HG02885 (cell line): ENCODE data around the gene NFIC.
"Not testable (repeated sequence)": the region's sequence is repeated elsewhere in the genome, so short reads cannot be mapped to it uniquely, and the experiment has no call there.

Experiments
- ATAC-seq: cut with Tn5 transposase; IDR thresholded peaks from one replicate; pipeline ENCODE4 v1.9.1; 2021; ENCODE audit warnings: mild to moderate bottlenecking; ENCODE audit not compliant: unreplicated experiment, poor library complexity

The NFIC gene

DNA sequence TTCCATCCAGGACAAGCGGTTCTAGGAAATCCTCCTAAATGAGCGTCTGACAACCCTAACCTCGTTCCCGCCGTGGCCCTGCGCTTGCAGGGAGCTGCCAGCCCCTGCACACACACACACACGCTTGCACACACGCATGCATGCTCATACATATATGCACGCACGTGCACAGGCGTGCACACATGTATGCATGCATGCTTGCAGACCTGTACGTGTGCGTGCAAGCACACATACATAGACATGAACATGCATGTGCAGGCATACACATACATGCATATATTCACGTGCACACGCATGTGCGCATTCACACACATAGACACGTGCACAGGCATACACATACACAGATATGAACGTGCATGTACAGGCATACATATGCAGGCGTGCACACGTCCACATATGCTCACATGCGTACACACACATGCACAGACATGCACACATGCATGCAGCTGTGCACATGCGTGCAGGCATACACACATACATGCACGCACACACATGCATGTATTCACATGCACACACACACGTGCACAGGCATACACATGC lies 78.4 kb downstream of the NFIC start:
- no peak for ATAC-seq

GRCh38 chr19:3446657-3447056 lies 80.3 kb downstream of the NFIC start:
- not testable (repeated sequence) for ATAC-seq

DNA sequence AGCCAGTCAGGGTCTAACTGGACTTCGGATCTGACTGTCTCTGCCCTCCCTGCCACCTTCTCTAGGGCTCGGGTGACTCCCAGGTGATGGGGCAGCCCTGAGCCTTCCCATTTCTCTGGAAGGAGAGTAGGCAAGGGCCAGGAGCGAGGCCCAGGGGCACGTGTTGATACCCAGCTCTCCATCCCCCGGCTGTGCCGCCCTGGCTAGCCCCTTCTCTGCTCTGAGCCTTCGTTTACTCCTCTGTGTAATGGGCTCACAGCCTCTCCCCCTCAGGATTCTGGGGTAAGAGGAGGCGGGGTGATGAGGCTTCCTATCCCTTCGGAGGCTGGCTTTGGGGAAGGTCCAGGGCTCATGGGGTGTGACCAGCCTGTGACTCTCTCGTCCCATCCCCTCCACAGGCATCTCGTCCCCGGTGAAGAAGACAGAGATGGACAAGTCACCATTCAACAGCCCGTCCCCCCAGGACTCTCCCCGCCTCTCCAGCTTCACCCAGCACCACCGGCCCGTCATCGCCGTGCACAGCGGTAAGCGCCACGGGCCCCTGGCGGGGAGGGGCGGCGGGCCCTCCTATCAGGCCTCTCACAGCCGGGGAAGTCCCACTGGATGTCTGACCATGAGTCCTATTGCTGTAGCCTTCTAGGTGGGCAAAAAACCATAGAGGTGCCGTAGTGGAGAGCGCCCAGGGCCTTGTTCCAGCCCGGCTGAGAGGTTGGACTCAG lies 82.4 kb downstream of the NFIC start:
- no peak for ATAC-seq

DNA sequence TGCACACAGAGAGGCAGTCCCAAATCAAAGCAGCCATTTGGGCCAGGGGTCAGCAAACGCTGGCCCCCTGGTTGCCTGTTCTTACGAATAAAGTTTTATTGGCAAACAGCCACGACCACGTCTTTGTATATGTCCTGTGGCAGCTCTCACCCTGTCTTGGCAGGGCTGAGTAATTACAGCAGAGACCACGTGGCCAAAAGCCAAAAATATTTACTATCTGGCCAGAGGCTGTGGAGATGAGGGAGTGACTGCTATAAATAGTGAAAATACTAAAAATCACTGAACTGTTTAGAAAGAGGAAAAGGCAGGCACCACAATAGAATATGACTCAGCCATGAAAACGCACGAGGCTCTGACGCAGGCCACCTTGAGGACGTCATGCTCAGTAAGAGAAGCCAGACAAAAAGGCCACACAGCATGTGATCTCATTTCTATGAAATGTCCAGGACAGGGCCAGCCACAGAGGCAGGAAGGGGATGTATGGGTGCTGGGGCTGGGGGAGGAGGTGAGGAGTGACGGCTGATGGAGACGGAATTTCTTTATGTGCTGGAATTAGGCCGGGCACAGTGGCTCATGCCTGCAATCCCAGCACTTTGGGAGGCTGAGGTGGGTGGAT lies 84.5 kb downstream of the NFIC start:
- ATAC-seq = no peak

GRCh38 chr19:3451451-3451866 lies 85.1 kb downstream of the NFIC start:
- ATAC-seq = no peak

DNA sequence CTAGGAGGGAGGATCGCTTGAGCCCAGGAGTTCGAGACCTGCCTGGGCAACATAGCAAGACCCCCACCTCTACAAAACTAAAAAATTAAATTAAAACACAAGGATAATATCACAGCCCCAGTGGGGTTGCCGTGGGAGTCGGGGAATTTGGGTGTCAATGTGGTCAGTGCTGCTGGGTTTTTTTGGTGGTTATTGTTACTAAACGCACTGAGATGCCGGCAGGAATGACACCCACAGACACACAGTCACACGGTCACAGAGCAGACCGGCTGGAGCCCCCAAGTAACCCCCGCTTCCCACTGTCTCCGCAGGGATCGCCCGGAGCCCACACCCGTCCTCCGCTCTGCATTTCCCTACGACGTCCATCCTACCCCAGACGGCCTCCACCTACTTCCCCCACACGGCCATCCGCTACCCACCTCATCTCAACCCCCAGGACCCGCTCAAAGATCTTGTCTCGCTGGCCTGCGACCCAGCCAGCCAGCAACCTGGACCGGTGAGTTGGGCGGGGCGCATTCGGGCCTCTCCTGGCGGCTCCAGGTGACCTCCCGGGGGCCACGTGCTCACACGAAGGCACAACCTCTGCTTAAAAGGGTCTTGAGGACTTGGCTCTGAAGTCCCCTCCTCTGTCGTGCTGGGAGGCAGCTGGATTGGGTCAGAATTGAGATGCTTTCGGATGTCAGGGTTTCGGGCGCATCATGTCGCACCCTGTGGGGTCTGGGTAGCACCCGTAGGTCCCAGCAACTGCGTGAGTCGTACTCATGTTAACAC lies 86.0 kb downstream of the NFIC start:
- no peak for ATAC-seq

- not testable (repeated sequence) for ATAC-seq
Measured at GRCh38 chr19:3452942-3453214, 86.5 kb downstream of the NFIC start.

DNA sequence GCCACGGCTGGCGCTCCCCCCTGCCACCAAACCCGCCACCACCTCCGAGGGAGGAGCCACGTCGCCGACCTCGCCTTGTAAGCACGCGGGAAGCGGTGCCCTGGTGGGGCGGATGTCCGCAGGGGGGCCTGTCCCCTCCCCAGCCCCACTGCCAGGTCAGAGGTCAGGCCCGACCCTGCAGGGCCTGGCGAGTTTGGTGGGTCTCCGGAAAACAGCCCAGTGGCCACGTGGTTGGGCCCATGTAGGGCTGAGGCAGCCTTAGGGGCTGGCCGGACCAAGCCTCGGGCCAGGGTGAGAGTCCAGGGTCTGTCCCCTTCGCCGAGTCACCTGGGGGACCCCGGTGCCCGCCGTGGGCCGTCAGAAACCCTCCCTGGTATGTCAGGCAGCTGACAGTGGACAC lies 87.5 kb downstream of the NFIC start:
- no peak for ATAC-seq

DNA sequence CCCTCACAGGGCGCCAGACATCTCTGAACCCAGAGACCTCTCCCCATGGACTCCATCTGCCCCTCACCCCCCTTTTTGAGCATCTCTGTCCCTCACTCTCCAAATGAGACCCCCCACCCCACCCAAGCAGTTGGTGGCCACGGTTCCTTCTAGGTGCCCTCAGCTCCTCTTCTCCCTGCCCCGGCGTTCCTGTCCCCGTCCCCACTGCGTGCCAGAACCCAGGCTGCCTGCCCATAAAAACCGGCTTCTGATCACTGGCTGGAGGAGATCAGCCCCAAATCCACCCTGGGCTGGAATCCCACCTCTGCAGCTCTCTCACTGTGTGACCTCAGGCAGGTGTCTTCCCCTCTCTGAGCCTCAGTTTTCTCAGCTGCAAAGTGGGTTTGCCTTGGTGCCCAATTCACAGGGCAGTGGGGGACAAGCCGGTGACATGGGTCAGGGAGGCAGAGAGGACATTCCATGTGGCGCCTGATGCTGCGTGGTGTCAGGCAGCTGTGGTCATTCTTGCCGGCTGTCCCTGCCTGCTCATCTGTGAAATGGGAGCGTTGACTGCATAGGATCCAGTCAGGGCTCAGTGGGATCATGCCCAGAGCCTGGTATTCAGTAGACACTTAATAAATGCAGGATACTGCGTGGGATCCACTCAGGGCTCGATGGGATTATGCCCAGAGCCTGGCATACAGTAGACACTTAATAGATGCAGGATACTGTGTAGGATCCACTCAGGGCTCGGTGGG lies 88.4 kb downstream of the NFIC start:
- no peak for ATAC-seq

DNA sequence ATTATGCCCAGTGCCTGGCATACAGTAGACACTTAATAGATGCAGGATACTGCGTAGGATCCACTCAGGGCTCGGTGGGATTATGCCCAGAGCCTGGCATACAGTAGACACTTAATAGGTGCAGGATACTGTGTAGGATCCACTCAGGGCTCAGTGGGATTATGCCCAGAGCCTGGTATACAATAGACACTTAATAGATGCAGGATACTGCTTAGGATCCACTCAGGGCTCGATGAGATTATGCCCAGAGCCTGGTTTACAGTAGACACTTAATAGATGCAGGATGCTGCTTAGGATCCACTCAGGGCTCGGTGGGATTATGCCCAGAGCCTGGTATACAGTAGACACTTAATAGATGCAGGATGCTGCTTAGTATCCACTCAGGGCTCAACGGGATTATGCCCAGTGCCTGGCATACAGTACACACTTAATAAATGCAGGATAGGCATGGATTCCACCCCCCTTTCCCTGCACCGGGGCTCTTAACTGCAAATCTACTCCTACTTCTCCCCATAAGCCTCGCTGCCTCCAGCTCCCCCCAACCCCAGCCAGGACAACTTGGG lies 89.1 kb downstream of the NFIC start:
- ATAC-seq = no peak

DNA sequence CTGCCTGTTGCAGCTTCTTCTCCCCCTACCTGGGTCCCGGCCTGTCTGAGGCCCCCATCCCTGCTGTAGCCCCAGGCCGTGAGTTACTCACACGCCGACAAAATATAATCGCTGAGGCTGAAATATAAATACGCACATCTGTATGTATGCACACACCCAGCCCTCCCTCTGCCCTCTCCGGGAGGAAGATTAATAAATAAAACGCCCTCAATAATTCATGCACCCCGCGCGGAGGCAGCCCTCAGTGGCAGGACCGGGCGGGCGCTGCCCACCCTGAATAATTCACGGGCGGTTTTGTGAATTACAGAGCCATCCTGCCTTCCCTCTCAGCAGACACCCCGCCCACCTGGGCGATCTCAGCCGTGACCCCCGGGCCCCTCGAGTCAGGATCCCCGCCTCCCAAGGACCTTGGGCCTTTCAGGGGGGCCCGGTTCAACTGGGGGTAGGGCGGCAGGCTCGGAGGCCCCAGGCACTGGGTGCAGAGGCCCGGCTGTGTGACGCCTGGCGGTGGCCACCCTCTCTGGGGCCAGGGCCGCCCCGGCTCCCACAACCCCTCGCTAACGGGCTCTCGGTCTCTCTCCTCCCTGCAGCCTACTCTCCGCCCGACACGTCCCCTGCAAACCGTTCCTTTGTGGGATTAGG lies 89.7 kb downstream of the NFIC start:
- ATAC-seq = no peak

GRCh38 chr19:3456925-3457527 lies 90.6 kb downstream of the NFIC start:
- ATAC-seq = no peak

GRCh38 chr19:3457528-3458228 lies 91.3 kb downstream of the NFIC start:
- no peak for ATAC-seq

DNA sequence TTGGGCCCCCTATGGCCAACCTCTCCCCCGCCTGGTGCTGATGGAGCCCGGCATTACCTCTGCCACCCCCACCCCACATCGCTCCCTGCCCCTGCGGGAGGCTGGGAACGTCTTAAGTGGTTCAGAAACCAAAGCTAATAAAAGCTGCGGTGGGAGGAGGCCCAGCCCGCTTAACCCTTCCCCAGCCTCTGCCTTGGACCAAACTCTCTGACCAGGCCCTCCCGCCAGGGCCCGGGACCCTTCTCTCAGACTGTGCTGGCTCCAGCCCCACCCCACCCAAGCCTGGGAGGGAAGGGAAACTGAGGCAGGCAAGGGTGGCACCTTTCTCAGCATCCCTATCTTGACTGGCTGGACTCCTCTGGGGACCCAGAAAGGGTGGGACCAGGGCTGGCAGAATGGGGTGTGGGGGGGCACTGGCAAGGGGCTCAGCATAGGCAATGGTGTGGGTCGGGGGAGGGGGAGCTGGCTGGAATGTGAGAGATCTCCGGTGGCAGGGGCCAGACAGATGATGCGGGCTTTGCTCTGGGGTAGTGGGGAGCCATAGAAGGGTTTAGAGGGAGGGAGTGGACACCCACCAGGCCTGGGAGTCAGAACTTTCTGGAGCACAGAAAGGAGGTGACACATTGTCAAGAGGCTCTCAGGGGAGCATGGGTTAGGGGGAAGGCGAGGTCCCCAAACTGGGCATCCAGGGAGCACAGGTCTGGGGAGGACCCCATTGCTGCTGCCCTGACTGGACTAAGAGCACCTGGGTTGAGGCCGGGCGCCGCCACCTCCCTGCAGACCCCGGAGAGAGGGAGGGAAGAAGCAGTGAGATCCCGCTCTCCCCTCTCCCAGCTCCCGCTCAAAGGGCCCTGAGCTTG lies 92.1 kb downstream of the NFIC start:
- no peak for ATAC-seq

GRCh38 chr19:3459089-3459881 lies 92.9 kb downstream of the NFIC start:
- no peak for ATAC-seq

DNA sequence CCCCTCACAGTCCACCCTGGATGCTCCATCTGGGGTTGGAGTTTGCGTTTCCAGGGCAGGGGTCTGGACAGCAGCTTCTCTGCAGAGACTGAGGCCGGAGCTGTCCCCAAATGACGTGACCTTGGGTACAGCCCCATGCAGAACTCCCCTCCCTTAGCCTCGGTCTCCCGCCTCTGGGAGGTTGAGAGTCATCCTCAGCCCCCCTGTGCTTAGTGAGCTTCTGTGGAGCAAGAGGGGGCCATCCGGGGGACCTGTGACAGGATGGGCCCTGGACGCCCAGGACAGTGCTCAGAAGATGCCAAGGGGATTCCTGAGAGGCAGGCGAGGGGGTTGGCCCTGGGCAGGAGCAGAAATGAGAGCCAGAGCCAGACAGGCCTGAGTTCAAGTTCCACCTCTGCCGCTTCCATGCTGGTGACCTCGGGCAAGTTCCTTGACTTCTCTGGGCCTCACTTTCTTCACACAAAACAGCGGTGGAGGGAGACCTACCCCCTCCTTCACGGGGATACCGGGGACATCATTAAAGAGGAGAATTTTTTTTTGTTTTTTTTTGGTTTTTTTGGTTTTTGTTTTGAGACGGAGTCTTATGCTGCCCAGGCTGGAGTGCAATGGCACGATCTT lies 93.7 kb downstream of the NFIC start:
- no peak for ATAC-seq
